Activated gamma-delta T cell treated with Interleukin-2 at 50 U/mL for 16 hours (primary cell): ENCODE data around the gene SMARCA4.
"Not testable (repeated sequence)": the region's sequence is repeated elsewhere in the genome, so short reads cannot be mapped to it uniquely, and the experiment has no call there.

Experiments
- DNase-seq: peaks from one replicate; pipeline ENCODE4 v3.0.0-alpha.2; 2020

Gene SMARCA4

GRCh38 chr19:10929402-10929794 lies 31.4 kb upstream of the SMARCA4 start:
- no peak for DNase-seq

- DNase-seq = no peak
These were observed 25.3 kb upstream of the SMARCA4 start for GRCh38 chr19:10935371-10936059.

GRCh38 chr19:10936661-10937084 lies 24.2 kb upstream of the SMARCA4 start:
- DNase-seq = peak; percentile 21

GRCh38 chr19:10941649-10942048 lies 19.2 kb upstream of the SMARCA4 start:
- not testable (repeated sequence) for DNase-seq

GRCh38 chr19:10943412-10943811 lies 17.4 kb upstream of the SMARCA4 start:
- DNase-seq = not testable (repeated sequence)

- no peak for DNase-seq
These were observed 15.6 kb upstream of the SMARCA4 start for GRCh38 chr19:10945264-10945663.

GRCh38 chr19:10946958-10947657 lies 13.7 kb upstream of the SMARCA4 start:
- no peak for DNase-seq

GRCh38 chr19:10952809-10953208 lies 8.0 kb upstream of the SMARCA4 start:
- no peak for DNase-seq

GRCh38 chr19:10959277-10959968 lies 1.4 kb upstream of the SMARCA4 start:
- DNase-seq = not testable (repeated sequence)

- no peak for DNase-seq
These were observed 437 bp downstream of the SMARCA4 start for GRCh38 chr19:10961073-10961860.

GRCh38 chr19:10962863-10963262 lies 2.0 kb downstream of the SMARCA4 start:
- no peak for DNase-seq

GRCh38 chr19:10963865-10964264 lies 3.0 kb downstream of the SMARCA4 start:
- no peak for DNase-seq

- DNase-seq = no peak
These were observed 4.1 kb downstream of the SMARCA4 start for GRCh38 chr19:10964903-10965302.

GRCh38 chr19:10965398-10965797 lies 4.6 kb downstream of the SMARCA4 start:
- no peak for DNase-seq

GRCh38 chr19:10966809-10967208 lies 6.0 kb downstream of the SMARCA4 start:
- no peak for DNase-seq

- no peak for DNase-seq
These were observed 7.8 kb downstream of the SMARCA4 start for GRCh38 chr19:10968527-10969135.

GRCh38 chr19:10971107-10971726 lies 10.4 kb downstream of the SMARCA4 start:
- no peak for DNase-seq

GRCh38 chr19:10975374-10976130 lies 14.7 kb downstream of the SMARCA4 start:
- no peak for DNase-seq

- DNase-seq = no peak
These were observed 15.5 kb downstream of the SMARCA4 start for GRCh38 chr19:10976131-10976892.

- DNase-seq = no peak
These were observed 16.9 kb downstream of the SMARCA4 start for GRCh38 chr19:10977742-10978092.

- DNase-seq = no peak
These were observed 19.1 kb downstream of the SMARCA4 start for GRCh38 chr19:10979951-10980381.
